ENCODE data around the gene SCAP.
"Not testable (repeated sequence)": the region's sequence is repeated elsewhere in the genome, so short reads cannot be mapped to it uniquely, and the experiment has no call there.

The SCAP gene

DNA sequence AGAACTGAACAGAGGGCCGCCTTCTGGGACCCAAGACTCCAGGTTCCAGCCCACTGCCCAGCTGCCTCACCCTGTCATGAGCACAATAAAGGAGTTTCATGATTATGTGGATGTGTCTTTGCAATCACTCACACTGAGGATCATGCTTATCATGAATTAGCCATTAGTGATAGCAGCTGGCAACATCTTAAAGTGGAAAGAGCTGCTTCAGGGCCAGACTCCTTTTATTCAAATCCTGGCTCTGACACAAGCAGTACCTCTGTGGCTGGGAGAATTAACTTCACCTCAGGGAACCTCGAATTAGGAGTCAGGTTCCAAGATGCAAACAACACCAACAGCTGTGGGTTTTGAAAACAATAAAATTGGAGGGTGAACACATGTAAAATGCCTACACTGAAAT, 6.6 kb upstream of the SCAP start:
- no peak for DNase-seq (ENCODE audit: extremely low read depth in 1 of 2, low read depth in 1 of 2)

DNA sequence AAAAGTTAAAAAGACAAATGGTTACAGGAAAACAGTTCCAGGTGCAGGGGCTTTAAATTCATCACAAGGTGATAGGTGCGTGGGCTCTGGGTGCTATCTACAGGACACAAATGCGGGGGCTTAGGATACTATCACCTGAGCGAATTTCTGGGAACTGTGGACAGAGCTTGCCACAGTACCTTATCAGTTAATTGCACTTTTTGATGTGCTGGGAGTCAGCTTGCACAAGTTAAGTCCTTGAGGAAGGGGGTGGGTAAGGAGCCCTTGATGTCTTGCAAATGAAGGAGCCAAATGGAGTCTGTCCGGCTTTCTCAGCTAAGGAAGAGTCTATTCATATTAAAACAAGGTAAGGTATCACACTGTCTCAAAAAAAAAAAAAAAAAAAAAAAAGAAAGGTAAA, 6.0 kb upstream of the SCAP start:
- DNase-seq (ENCODE audit: extremely low read depth in 1 of 2, low read depth in 1 of 2), result not testable (repeated sequence)

DNA sequence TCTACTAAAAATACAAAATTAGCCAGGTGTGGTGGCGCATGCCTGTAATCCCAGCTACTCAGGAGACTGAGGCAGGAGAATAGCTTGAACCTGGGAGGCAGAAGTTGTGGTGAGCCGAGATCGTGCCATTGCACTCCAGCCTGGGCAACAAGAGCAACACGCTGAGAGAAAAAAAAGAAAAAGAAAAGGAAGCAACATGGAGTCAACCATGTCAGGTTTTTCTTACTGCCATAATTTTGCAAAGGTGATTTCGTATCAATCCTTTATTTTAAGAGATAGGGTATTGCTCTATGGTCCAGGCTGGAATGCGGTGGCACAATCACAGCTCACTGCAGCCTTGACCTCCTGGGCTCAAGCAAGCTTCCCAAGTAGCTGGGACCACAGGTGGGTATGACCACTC, 4.5 kb upstream of the SCAP start:
- DNase-seq (ENCODE audit: extremely low read depth in 1 of 2, low read depth in 1 of 2), result not testable (repeated sequence)

DNA sequence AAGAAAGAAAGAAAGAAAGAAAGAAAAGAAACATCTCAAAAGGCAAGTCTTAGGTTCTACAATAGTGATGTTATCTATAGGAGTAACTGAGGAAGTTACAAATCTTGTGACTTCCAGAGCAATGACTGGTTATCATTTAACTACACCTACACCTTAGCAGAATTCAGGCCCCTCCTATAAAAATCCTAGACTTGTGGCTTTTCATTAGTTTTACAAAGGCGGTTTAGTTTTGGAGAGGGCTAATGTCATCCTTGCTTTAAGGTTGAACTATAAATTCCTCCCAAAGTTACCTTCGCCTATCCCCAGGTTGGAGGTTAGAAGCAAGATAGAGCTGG, 4.1 kb upstream of the SCAP start:
- no peak for DNase-seq (ENCODE audit: extremely low read depth in 1 of 2, low read depth in 1 of 2)

DNA sequence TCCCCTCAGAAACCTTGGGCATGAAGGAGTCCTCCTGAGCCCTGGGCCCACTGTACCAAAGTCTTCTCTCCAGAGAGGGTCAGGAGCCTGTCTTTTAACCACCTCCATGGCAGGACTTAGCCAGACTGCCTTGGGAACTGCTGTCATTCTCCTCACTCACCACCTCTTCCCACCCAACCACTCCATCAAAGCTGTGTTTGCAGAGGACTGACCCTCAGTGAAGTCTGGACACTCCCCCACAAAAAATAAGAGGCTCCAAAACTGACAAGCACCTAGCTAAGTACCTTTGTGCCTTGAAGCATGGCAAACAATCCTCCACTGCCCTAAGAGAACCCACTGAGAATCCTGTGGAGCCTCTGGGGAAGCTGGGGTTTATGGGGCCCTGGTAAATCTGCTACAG, 2.3 kb upstream of the SCAP start:
- DNase-seq (ENCODE audit: extremely low read depth in 1 of 2, low read depth in 1 of 2), result no peak

DNA sequence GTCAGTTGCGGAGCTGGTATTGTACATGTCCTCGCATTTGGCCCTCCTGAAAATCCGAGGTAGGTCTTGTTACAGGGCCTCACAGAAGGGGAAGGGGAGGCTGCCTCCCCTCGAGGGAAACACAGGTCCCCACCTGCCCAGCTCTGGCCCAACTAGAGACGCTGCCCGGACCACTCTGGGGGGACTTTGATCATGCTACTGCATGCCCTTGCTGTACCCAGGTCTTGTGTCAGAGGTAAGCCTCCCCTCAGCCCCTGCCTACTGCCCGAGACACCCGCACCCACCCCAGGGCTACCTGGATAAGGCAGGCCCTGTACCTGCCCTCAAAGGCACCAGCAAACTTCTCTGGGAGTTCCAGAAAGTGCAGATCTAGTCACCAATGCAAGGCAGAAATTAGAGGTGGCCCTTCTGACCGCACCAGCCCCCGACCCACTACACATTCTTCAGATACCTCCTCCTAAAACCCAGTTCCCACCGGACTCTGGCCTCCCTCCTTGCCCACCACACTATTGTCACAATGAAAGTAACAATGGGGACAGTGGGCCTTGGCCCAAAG, 981 bp upstream of the SCAP start:
- no peak for DNase-seq (ENCODE audit: extremely low read depth in 1 of 2, low read depth in 1 of 2)

GRCh38 chr3:47476330-47476626, 537 bp upstream of the SCAP start:
- DNase-seq (ENCODE audit: extremely low read depth in 1 of 2, low read depth in 1 of 2), result no peak

GRCh38 chr3:47475029-47475569, 642 bp downstream of the SCAP start:
- no peak for DNase-seq (ENCODE audit: extremely low read depth in 1 of 2, low read depth in 1 of 2)

DNA sequence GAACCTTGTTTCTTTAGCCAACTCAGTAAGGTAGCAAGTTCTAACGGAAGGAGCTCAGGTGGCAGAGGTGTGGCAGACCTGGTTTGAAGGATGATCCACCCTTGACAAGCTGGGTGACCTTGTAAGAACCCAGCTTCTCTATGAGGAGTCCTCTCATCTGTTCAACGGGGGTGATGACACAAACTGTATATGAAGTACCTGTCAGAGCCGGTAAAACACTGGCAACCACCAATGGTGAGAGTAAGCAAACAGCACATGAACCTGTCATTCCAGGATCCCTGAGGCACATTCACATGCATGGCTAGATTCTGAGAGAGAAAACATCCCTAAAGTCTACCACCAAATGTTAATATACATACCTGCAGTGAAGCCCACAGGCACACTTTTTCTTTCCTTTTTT, 2.4 kb downstream of the SCAP start:
- no peak for DNase-seq (ENCODE audit: extremely low read depth in 1 of 2, low read depth in 1 of 2)

DNA sequence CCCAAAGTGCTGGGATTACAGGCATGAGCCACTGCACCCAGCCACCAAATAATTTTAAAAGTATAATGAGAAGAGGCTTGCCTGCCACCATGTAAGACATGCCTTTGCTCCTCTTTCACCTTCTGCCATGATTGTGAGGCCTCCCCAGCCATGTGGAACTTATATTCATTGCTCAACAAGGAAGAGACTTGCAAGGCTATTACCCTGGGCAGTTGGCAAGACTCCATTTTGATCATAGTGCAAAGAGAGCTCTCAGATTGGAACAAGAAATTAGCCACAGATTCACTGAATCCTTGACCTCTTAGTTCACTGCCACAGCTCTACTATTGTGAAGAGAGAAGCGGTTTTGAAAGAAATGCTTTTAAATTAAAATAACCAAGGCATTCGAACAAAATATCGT, 6.1 kb downstream of the SCAP start:
- no peak for DNase-seq (ENCODE audit: extremely low read depth in 1 of 2, low read depth in 1 of 2)

- DNase-seq (ENCODE audit: extremely low read depth in 1 of 2, low read depth in 1 of 2), result not testable (repeated sequence)
Observed at GRCh38 chr3:47468315-47468714, 7.4 kb downstream of the SCAP start.

DNA sequence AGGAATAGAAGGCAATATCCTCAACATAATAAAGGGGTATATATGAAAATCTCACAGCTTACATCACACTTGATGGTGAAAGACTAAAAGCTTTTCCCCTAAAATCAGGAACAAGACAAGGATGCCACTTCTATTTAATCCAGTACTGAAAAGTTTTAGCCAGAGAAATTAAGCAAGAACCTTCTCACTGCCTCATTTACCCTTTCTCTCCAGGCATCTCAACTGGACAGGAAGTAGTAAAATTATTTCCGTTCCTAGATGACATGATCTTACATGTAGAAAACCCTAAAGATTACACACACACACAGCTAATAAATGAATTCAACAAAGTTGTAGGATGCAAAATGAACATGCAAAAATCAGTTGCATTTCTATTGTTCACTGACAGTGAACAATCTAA, 11.2 kb downstream of the SCAP start:
- no peak for DNase-seq (ENCODE audit: extremely low read depth in 1 of 2, low read depth in 1 of 2)

DNA sequence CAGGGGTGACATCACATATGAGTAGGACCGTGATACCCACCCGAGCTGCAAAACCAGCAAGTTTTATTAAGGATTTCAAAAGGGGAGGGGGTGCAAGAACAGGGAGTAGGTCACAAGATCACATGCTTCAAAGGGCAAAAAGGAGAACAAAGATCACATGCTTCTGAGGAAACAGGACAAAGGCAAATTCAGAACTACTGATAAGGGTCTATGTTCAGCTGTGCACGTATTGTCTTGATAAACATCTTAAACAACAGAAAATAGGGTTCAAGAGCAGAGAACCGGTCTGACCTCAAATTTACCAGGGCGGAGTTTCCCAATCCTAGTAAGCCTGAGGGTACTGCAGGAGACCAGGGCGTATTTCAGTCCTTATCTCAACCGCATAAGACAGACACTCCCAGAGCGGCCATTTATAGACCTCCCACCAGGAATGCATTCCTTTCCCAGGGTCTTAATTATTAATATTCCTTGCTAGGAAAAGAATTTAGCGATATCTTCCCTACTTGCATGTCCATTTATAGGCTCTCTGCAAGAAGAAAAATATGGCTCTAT, 16.1 kb downstream of the SCAP start:
- DNase-seq (ENCODE audit: extremely low read depth in 1 of 2, low read depth in 1 of 2), result not testable (repeated sequence)

- DNase-seq (ENCODE audit: extremely low read depth in 1 of 2, low read depth in 1 of 2), result no peak
Observed at GRCh38 chr3:47456984-47457383, 18.8 kb downstream of the SCAP start.

DNA sequence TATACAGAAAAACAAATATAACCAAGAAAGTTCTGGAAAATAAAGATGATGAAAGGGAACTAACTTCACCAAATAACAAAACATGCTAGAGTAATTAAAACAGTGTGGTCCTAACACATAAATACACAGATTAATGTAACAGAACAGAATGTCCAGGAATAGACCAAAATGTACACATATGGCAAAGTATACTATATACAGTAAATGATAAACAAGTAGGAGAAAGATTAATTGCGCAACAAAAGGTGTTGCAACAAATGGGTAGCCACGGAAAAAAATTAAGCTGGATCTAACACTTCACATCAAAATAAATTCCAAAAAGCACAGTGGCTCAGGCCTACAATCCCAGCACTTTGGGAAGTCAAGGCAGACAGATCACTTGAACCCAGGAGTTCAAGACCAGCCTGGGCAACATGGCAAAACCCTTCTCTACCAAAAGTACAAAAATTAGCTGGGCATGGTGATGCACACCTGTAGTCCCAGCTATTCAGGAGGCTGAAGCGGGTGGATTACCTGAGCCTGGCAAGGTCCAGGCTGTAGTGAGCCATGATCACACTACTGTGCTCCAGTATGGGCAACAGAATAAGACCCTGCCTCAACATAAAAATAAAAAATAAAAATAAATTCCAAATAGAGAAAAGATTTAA, 19.8 kb downstream of the SCAP start:
- DNase-seq (ENCODE audit: extremely low read depth in 1 of 2, low read depth in 1 of 2), result no peak

DNA sequence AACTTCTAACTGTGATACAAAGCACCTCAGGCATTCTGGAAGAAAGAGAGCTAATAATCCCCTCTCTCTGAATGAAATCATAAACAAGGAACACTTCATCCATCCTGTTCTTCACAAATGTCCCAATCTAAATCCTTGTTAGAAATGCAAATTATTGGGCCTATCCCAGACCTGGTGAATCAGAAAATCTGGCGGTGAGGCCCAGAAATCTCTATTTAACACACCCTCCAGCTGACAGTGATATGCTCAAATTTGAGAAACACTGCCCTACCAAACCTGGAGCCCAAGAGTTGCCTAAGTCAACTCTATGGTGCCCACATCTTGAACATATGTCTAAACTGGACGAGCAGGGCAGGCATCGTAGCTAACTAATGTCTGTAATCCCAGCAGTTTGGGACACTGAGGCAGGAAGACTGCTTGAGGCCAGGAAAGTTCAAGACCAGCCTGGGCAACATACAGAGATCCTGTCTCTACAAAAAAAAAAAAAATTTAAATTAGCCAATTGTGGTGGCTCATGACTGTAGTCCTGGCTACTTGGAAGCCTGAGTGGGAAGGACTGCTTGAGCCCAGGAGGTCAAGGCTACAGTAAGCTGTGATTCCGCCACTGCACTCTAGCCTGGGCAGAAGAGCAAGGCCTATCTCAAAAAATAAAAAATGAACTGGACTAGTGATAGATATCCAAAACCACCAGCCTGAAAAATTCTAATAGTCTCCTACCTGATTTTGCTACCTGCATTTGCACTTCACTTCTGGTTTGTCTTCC, 23.1 kb downstream of the SCAP start:
- no peak for DNase-seq (ENCODE audit: extremely low read depth in 1 of 2, low read depth in 1 of 2)

DNA sequence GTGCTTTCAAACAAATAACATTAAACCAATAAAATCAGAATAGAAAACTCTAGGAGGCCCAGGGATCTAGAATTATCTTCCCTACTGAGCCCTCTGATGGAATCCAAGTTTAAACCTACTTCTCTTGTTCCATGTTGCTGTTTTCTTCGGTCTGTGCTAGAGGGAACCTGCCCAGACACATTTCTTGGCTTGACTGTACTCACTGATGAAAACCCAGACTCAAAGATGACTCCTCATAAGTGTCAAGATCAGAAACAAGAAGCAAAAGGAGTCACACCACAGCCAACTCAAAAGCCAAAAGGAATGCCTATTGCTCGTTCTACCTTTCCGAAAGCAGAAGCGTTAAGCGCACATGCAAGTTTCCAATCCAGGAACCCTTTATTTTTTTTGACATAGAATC, 31.6 kb downstream of the SCAP start:
- no peak for DNase-seq (ENCODE audit: extremely low read depth in 1 of 2, low read depth in 1 of 2)

DNA sequence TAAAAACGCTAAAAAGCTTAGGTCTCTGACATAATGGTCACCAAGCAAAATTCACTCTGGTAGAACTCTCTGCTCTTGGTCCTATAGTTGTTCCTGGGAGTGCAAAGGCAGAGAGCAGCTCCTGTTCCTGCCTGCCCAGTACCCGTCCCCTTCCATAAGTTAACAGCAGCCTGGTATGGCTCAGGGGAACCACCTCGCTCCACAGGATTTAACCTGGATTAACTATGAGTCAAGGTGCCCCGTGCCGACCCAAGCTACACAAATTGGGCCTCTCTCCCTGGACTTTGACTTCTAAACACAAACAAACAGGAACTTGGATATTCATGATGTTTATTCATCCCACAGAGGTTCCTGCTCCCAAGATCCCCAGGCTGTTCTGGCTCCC, 32.1 kb downstream of the SCAP start:
- no peak for DNase-seq (ENCODE audit: extremely low read depth in 1 of 2, low read depth in 1 of 2)

DNA sequence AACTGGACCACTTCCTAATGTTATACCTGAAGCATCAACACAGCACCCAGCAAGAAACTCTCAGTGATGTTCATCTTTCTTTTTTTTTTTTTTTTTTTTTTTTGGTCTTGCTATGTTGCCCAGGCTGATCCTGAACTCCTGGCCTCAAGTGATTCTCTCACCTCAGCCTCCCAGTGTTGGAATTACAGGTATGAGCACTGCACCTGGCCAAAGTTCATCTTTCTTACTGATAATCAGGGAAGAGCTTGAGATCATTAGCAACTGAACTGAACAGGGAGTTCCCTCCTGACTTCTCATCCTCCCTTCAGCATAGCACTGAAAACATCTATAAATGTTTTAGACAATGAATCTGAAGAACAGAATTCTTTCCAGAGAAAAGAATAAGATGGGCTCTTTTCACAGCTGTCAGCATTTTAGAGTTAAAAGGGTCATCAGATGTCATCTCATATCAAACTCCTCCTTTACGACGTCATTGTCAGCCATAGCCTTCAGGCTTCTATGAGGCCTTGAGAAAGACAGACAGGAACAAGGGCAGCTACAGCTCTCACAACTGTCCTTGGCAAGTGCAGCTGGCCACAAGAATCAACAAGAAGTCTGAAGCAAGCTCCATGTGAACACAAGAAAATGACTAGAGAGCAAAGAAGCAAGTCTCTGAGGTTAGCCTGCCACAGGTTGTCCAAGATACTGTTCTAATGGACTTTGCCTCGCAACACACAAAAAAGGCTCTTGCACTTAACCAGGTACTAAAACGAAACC, 33.8 kb downstream of the SCAP start:
- no peak for DNase-seq (ENCODE audit: extremely low read depth in 1 of 2, low read depth in 1 of 2)

- DNase-seq (ENCODE audit: extremely low read depth in 1 of 2, low read depth in 1 of 2), result no peak
Observed at GRCh38 chr3:47440131-47440530, 35.6 kb downstream of the SCAP start.

- no peak for DNase-seq (ENCODE audit: extremely low read depth in 1 of 2, low read depth in 1 of 2)
Observed at GRCh38 chr3:47436180-47436579, 39.6 kb downstream of the SCAP start.
